ENCODE data around the gene NFATC1.
"Not testable (repeated sequence)": the region's sequence is repeated elsewhere in the genome, so short reads cannot be mapped to it uniquely, and the experiment has no call there.

The NFATC1 gene

DNA sequence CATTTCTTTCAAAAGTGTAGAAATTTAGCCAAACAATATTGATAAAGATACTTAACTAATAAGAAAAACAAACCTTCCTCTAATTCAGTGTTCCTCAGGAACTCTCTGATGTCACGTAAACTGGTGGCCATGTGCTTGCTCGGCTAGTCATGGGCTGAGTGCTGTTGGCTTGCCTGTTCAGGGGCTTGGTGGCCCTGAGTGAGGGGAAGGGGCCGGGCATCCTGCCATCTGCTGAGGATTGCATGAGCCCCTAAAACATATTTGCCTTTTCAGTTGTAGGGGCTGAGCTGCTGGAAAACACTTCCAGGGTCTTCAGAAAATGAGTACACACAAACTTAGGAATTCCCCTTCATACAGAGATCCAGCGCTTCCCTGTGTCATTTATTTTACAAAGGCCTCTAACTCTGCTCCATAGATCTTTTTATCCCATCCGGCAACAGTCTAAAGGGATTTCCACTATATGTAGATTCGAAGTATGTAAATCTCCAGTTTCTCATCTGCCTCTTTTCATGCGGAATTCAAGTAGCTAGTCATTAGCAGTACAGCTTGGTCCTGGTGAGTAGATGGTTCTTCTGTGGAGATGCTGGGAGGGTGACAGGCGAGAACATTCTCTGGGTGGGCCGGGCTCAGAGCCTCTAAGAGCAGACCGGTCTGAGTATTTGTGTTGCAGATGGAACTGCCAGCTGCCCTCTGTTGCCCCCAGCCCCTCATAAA, 20.1 kb upstream of the NFATC1 start:
- Histone ChIP-seq H3K27me3 (ENCODE audit: insufficient read depth, low read length) (no peaks in the 10 kb centered on the region), H2AFZ (ENCODE audit: low read length, unreplicated experiment) (no peak overlapping the region), H3K4me1 (ENCODE audit: control insufficient read depth, insufficient read depth, low read length, unreplicated experiment) (peaks cover 4% of the 10 kb centered on the region), H3K36me3 (ENCODE audit: insufficient read depth, low read length) (no peaks in the 10 kb centered on the region), H3K4me3 (ENCODE audit: low read depth, low read length) (no peak overlapping the region), H3K79me2 (ENCODE audit: control insufficient read depth, insufficient read depth, low read length, unreplicated experiment) (no peaks in the 10 kb centered on the region), H3K27ac (ENCODE audit: low read depth, low read length) (no peak overlapping the region)

DNA sequence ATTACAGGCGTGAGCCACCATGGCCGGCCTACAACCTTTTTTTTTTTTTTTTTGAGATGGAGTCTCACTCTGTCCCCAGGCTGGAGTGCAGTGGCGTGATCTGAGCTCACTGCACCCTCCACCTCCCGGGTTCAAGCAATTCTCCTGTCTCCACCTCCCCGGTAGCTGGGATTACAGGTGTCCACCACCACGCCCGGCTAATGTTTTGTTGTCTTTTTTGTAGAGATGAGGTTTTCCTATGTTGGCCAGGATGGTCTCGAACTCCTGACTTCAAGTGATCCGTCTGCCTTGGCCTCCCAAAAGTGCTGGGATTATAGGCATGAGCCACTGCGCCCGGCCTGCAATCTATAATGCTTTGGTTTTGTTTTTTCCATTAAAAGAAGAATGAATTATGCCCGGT, 19.1 kb upstream of the NFATC1 start:
- not testable (repeated sequence) for H3K4me3 ChIP-seq (ENCODE audit: low read depth, low read length); H3K27me3 ChIP-seq (ENCODE audit: insufficient read depth, low read length); H3K79me2 ChIP-seq (ENCODE audit: control insufficient read depth, insufficient read depth, low read length, unreplicated experiment); H3K36me3 ChIP-seq (ENCODE audit: insufficient read depth, low read length); H2AFZ ChIP-seq (ENCODE audit: low read length, unreplicated experiment); H3K27ac ChIP-seq (ENCODE audit: low read depth, low read length); H3K4me1 ChIP-seq (ENCODE audit: control insufficient read depth, insufficient read depth, low read length, unreplicated experiment)

DNA sequence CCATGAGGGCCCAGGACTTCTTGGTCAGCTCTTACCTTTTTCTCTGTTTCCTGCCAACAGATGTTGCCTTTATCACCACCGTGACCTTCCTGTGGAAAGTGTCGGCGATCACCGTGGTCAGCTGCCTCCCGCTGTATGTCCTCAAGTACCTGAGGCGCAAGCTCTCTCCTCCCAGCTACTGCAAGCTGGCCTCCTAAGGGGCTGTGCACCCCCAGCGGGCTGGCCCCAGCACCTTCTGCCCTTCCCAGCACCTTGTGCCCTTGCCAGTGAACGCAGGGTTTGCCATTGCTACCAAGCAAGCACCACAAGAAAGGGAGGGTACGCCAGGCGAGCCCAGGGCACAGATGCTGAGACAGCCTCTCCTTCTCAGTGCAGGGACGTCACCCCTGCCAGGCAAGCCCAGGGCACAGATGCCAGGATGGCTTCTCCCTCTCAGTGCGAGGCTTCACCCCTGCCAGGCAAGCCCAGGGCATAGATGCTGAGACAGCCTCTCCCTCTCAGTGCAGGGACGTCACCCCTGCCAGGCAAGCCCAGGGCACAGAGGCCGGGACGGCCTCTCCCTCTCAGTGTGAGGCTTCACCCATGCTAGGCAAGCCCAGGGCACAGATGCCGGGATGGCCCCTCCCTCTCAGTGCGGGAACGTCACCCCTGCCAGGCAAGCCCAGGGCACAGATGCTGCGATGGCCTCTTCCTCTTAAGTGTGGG, 18.4 kb upstream of the NFATC1 start:
- no peak overlapping the region for H2AFZ ChIP-seq (ENCODE audit: low read length, unreplicated experiment)
- H3K4me3 ChIP-seq (ENCODE audit: low read depth, low read length) = no peak overlapping the region

GRCh38 chr18:79378536-79379250, 17.0 kb upstream of the NFATC1 start:
- no peaks in the 10 kb centered on the region for H3K36me3 ChIP-seq (ENCODE audit: insufficient read depth, low read length)
- H3K27me3 ChIP-seq (ENCODE audit: insufficient read depth, low read length) = no peaks in the 10 kb centered on the region
- peaks cover 4% of the 10 kb centered on the region for H3K4me1 ChIP-seq (ENCODE audit: control insufficient read depth, insufficient read depth, low read length, unreplicated experiment)
- no peaks in the 10 kb centered on the region for H3K79me2 ChIP-seq (ENCODE audit: control insufficient read depth, insufficient read depth, low read length, unreplicated experiment)
- no peak overlapping the region for H2AFZ ChIP-seq (ENCODE audit: low read length, unreplicated experiment)
- H3K27ac ChIP-seq (ENCODE audit: low read depth, low read length) = no peak overlapping the region
- H3K4me3 ChIP-seq (ENCODE audit: low read depth, low read length) = no peak overlapping the region

More for the DNA sequence above, 18.4 kb upstream of the NFATC1 start:
- Histone ChIP-seq H3K4me1 (ENCODE audit: control insufficient read depth, insufficient read depth, low read length, unreplicated experiment) (peaks cover 4% of the 10 kb centered on the region), H3K79me2 (ENCODE audit: control insufficient read depth, insufficient read depth, low read length, unreplicated experiment) (no peaks in the 10 kb centered on the region), H3K27me3 (ENCODE audit: insufficient read depth, low read length) (no peaks in the 10 kb centered on the region), H3K27ac (ENCODE audit: low read depth, low read length) (no peak overlapping the region), H3K36me3 (ENCODE audit: insufficient read depth, low read length) (no peaks in the 10 kb centered on the region)

DNA sequence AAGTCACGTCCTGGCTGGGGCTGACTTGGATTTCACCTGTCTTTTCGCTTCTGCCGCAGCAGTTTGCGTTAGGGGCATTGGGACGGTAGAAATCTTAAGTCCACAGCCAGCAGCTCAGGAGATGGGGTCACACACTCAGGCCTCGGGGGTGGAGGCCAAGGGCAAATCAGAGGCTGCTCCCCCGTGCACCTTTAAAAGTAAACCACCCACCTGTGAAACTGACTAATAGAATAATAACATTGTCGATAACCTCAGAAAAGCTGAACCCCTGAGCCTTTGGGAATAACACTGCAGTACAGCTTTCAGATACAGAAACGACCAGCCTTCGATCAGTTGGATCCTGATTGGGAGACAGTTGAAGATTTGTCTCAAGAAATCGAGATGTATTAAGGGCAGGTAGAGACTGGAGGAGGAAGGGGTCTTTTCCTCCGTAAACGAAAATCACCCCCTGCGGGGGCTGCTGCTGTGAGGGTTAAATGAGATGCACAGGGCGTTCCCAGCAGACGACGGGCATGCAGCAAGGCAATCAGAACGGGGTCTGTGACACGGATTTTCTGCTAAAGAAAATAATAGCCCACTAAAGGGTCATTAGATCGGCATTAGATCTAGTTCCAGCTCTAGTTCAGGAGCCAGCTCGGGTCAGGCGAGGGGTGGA, 16.4 kb upstream of the NFATC1 start:
- H3K4me3 ChIP-seq (ENCODE audit: low read depth, low read length) = no peak overlapping the region
- peaks cover 4% of the 10 kb centered on the region for H3K4me1 ChIP-seq (ENCODE audit: control insufficient read depth, insufficient read depth, low read length, unreplicated experiment)
- H3K79me2 ChIP-seq (ENCODE audit: control insufficient read depth, insufficient read depth, low read length, unreplicated experiment) = no peaks in the 10 kb centered on the region
- no peak overlapping the region for H2AFZ ChIP-seq (ENCODE audit: low read length, unreplicated experiment)
- no peak overlapping the region for H3K27ac ChIP-seq (ENCODE audit: low read depth, low read length)
- no peaks in the 10 kb centered on the region for H3K36me3 ChIP-seq (ENCODE audit: insufficient read depth, low read length)
- no peaks in the 10 kb centered on the region for H3K27me3 ChIP-seq (ENCODE audit: insufficient read depth, low read length)

DNA sequence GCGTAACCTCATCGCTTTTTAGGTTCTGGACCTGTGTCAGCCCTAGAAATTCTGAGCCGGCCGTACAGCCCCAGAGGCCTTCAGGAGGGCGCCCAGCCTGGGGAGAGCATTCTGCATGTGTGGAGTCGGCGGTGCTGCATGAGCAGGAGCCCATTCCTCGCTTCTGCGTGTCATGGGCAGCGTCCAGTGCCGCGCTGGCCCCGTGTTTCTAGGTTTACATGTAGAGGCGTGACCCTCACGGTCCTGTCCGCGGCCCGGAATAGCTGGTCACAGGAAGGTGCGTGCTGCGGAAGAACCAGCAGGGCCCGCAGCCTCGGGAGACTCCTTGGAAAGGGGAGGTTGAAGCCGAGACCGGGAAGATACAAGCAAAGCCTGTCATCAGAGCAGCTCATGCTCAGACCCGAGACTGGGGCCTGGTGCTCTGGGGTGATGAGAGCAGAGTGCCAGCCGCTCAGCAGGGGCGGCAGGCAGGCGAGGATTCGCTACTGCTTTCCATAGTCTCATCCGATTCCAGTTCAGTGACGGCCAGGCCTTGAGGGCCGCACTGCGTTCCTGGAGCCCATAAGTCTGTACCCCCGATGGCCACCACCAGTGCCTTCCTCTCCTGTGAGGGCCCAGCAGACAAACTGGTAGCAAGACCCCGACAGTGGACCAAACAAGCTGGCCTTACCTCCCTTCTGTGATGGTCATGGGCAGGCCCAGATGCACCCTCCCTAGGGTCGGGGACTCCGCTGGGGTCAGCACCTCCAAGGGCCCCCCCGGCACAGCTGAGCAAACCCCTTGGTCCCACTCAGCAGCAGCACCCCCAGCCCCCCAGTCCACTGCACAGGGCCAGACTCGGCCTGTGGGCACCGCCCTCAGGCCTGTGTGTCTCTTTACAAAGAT, 15.6 kb upstream of the NFATC1 start:
- H2AFZ ChIP-seq (ENCODE audit: low read length, unreplicated experiment) = no peak overlapping the region
- H3K4me1 ChIP-seq (ENCODE audit: control insufficient read depth, insufficient read depth, low read length, unreplicated experiment) = peaks cover 4% of the 10 kb centered on the region
- H3K4me3 ChIP-seq (ENCODE audit: low read depth, low read length) = no peak overlapping the region
- H3K36me3 ChIP-seq (ENCODE audit: insufficient read depth, low read length) = no peaks in the 10 kb centered on the region
- H3K27me3 ChIP-seq (ENCODE audit: insufficient read depth, low read length) = no peaks in the 10 kb centered on the region
- H3K27ac ChIP-seq (ENCODE audit: low read depth, low read length) = no peak overlapping the region
- no peaks in the 10 kb centered on the region for H3K79me2 ChIP-seq (ENCODE audit: control insufficient read depth, insufficient read depth, low read length, unreplicated experiment)

GRCh38 chr18:79380816-79381806, 14.6 kb upstream of the NFATC1 start:
- Histone ChIP-seq H3K27me3 (ENCODE audit: insufficient read depth, low read length) (0 out of 2 replicates have a peak, but pooled peaks cover 6% of the 10 kb centered on the region), H3K27ac (ENCODE audit: low read depth, low read length) (no peak overlapping the region), H3K79me2 (ENCODE audit: control insufficient read depth, insufficient read depth, low read length, unreplicated experiment) (no peaks in the 10 kb centered on the region)

GRCh38 chr18:79381811-79382311, 13.9 kb upstream of the NFATC1 start:
- Histone ChIP-seq H3K4me1 (ENCODE audit: control insufficient read depth, insufficient read depth, low read length, unreplicated experiment) (peaks cover 4% of the 10 kb centered on the region), H2AFZ (ENCODE audit: low read length, unreplicated experiment) (no peak overlapping the region), H3K79me2 (ENCODE audit: control insufficient read depth, insufficient read depth, low read length, unreplicated experiment) (no peaks in the 10 kb centered on the region), H3K4me3 (ENCODE audit: low read depth, low read length) (no peak overlapping the region), H3K36me3 (ENCODE audit: insufficient read depth, low read length) (no peaks in the 10 kb centered on the region), H3K27me3 (ENCODE audit: insufficient read depth, low read length) (0 out of 2 replicates have a peak, but pooled peaks cover 6% of the 10 kb centered on the region), H3K27ac (ENCODE audit: low read depth, low read length) (no peak overlapping the region)

More at GRCh38 chr18:79380816-79381806, 14.6 kb upstream of the NFATC1 start:
- H2AFZ ChIP-seq (ENCODE audit: low read length, unreplicated experiment) = no peak overlapping the region
- H3K4me3 ChIP-seq (ENCODE audit: low read depth, low read length) = no peak overlapping the region
- H3K36me3 ChIP-seq (ENCODE audit: insufficient read depth, low read length) = no peaks in the 10 kb centered on the region
- H3K4me1 ChIP-seq (ENCODE audit: control insufficient read depth, insufficient read depth, low read length, unreplicated experiment) = peaks cover 4% of the 10 kb centered on the region

Data from ACC112 (cell line).